GM12878 (cell line): ENCODE results near the gene RNF44. TPM values are rescaled to one million over a fixed set of nuclear protein-coding genes. Genes with fewer than 3 reads are reported as not detected.
A peak's percentile ranks its signal among the peaks of the same experiment; 100 is the strongest.

ENCODE experiments used
- ATAC-seq: fragments of 200-7000 bp; cut with Tn5 transposase; 3 replicates; pipeline ENCODE4 v1.9.1; 2020; ENCODE audit warnings: mild to moderate bottlenecking, moderate library complexity
- BruUV-seq: library from RNA; stranded (reverse); fragments of 400-500 nt; replicated peaks from 2 replicates; lab custom pipeline; 2021; lab: Mats Ljungman, UMichigan
- CTCF ChIA-PET: fragments of 300-600 bp; sonication (Branson Sonifier 250); formaldehyde crosslinking; extraction: SDS; loops from one replicate; lab custom pipeline; 2021; ENCODE audit warnings: inconsistent platforms; lab: Yijun Ruan, JAX
- POLR2A ChIA-PET: fragments of 350-600 bp; formaldehyde crosslinking; extraction: SDS; loops from one replicate; lab custom pipeline; 2021; ENCODE audit warnings: inconsistent platforms; lab: Charles Lee
- RAD21 ChIA-PET: fragments of 300-600 bp; sonication (Branson Sonifier 250); formaldehyde crosslinking; loops from one replicate; lab custom pipeline; 2023; ENCODE audit warnings: antibody characterized with exemption; ENCODE audit not compliant: unreplicated experiment; lab: Charles Lee
- SMC1A ChIA-PET: fragments of 300-600 bp; sonication (Branson Sonifier 250); formaldehyde crosslinking; loops from one replicate; lab custom pipeline; 2023; ENCODE audit not compliant: unreplicated experiment, uncharacterized antibody; lab: Charles Lee
- DNase-seq: peaks from one replicate; pipeline ENCODE4 v3.0.0-alpha.2; 2011; ENCODE audit warnings: low read depth, low spot score
- FAIRE-seq: peaks from 3 replicates; lab custom pipeline; 2011; peaks lifted over from hg19 to GRCh38; lab: Jason Lieb, UNC
- H2AFZ ChIP-seq: 2 replicates; pipeline ENCODE4 v1.6.0; 2011; ENCODE audit warnings: low read depth, low read length, control low read depth; ENCODE audit not compliant: control insufficient read depth
- H3K27ac ChIP-seq: 2 replicates; pipeline ENCODE4 v1.5.1; 2011; ENCODE audit warnings: control low read depth; ENCODE audit not compliant: control insufficient read depth, insufficient read depth
- H3K27me3 ChIP-seq, 2 experiments: replicated peaks in 1 of 2; 2 replicates each; pipeline versions ENCODE4 v1.6.0 to v1.6.1; 2011; ENCODE audit warnings: low read length in 1 of 2; ENCODE audit not compliant: control insufficient read depth in 2 of 2, insufficient read depth in 2 of 2
- H3K36me3 ChIP-seq, 2 experiments: 2 replicates each; pipeline ENCODE4 v1.5.1; 2011; ENCODE audit warnings: low read length in 1 of 2; ENCODE audit not compliant: control insufficient read depth in 2 of 2, insufficient read depth in 2 of 2
- H3K4me1 ChIP-seq: 2 replicates; pipeline ENCODE4 v1.6.1; 2011; ENCODE audit warnings: mild to moderate bottlenecking, low read length, moderate library complexity, mixed read lengths; ENCODE audit not compliant: control insufficient read depth, insufficient read depth
- H3K4me2 ChIP-seq: 2 replicates; pipeline ENCODE4 v1.6.0; 2011; ENCODE audit warnings: control low read depth; ENCODE audit not compliant: control insufficient read depth, insufficient read depth
- H3K4me3 ChIP-seq: fragments of 200-600 bp; sonication (generic); 2 replicates; pipeline ENCODE4 v1.5.1; 2016
- H3K79me2 ChIP-seq: 2 replicates; pipeline ENCODE4 v1.6.0; 2011; ENCODE audit warnings: low read length; ENCODE audit not compliant: control insufficient read depth, insufficient read depth
- H3K9ac ChIP-seq: 2 replicates; pipeline ENCODE4 v1.8.0; 2011; ENCODE audit warnings: low read length, control low read depth, mixed read lengths; ENCODE audit not compliant: control insufficient read depth, insufficient read depth
- H3K9me3 ChIP-seq: replicated peaks from 3 replicates; pipeline ENCODE4 v1.5.1; 2011; ENCODE audit warnings: mild to moderate bottlenecking, low read length; ENCODE audit not compliant: control insufficient read depth, insufficient read depth
- H4K20me1 ChIP-seq: 2 replicates; pipeline ENCODE4 v1.6.0; 2011; ENCODE audit not compliant: control insufficient read depth, insufficient read depth
- CEBPB ChIP-seq, 2 experiments: fragments of 150-350 bp in 1 of 2; IDR thresholded peaks; 2 replicates each; pipeline ENCODE4 v1.6.1; 2012 to 2014; ENCODE audit warnings: low read depth in 2 of 2, low read length in 2 of 2, borderline replicate concordance in 1 of 2, inconsistent platforms in 1 of 2
- MXI1 ChIP-seq: fragments of 150-350 bp; IDR thresholded peaks from 2 replicates; pipeline ENCODE4 v1.6.1; 2011; ENCODE audit warnings: low read depth, mild to moderate bottlenecking, inconsistent platforms, low read length, improper control_type of control experiment
- NKRF ChIP-seq: fragments of 450-650 bp; conservative IDR thresholded peaks from 2 replicates; pipeline ENCODE4 v1.6.1; 2017; ENCODE audit warnings: mild to moderate bottlenecking, moderate library complexity
- NR2F1 ChIP-seq: fragments of 450-650 bp; conservative IDR thresholded peaks from 2 replicates; pipeline ENCODE4 v1.6.1; 2017; ENCODE audit warnings: mild to moderate bottlenecking
- SPI1 ChIP-seq: IDR thresholded peaks from 2 replicates; pipeline ENCODE4 v1.6.1; 2011; ENCODE audit warnings: low read depth, mild to moderate bottlenecking, low read length, moderate library complexity, borderline replicate concordance; ENCODE audit not compliant: insufficient read depth
- STAT3 ChIP-seq: IDR thresholded peaks from 2 replicates; pipeline ENCODE4 v1.6.1; 2011; ENCODE audit warnings: low read depth, low read length, improper control_type of control experiment
- WGBS: methylation state at CpG from one replicate; pipeline ENCODE4 v1.1.6; 2016; ENCODE audit warnings: low lambda C conversion rate; ENCODE audit not compliant: insufficient replicate concordance, insufficient coverage; ENCODE audit errors: missing lambda C conversion rate; 5-methylcytosine and 5-hydroxymethylcytosine counted together
- in situ Hi-C: fragments of 300-500 bp; cut with MboI; formaldehyde crosslinking; loops from 9 replicates; pipeline ENCODE4 v1.14.3; 2018; ENCODE audit warnings: mixed read lengths
- intact Hi-C: fragments of 100-400 bp; cut with micrococcal nuclease; formaldehyde crosslinking; loops from one replicate; pipeline ENCODE4 v1.14.2; 2022; ENCODE audit not compliant: unreplicated experiment
- polyA plus RNA-seq, 11 experiments: library from polyadenylated mRNA; depleted of rRNA in 4 of 11; unstranded in 6 of 11; stranded (reverse) in 5 of 11; fragments of >200 nt; fragmentation: Nextera tagmentation in 4 of 11; fragmentation: Illumina TruSeq in 1 of 11; extraction: Ambion mirVana in 4 of 11; extraction: Trizol in 1 of 11; gene quantifications; 1 replicate in 1 of 11; 2 replicates in 10 of 11; pipeline versions ENCODE4 v1.2.1 to v1.2.3, GENCODE V29; 2011 to 2016; ENCODE audit warnings: inconsistent platforms in 2 of 11, missing spikeins in 2 of 11, low read depth in 1 of 11
- total RNA-seq, 4 experiments: library from RNA; depleted of rRNA in 3 of 4; stranded (reverse); fragments of >200 nt in 3 of 4; fragmentation: Illumina TruSeq in 1 of 4; extraction: Trizol in 1 of 4; gene quantifications; 2 replicates each; pipeline versions ENCODE4 v1.2.1 to v1.2.3, GENCODE V29; 2013 to 2021
- TF ChIP-seq, protein P1 (sequence below): fragments of 450-650 bp; IDR thresholded peaks from 2 replicates; pipeline ENCODE4 v1.6.1; 2016; ENCODE audit warnings: mild to moderate bottlenecking
- TF ChIP-seq, protein P2 (sequence below): fragments of 450-650 bp; IDR thresholded peaks from 2 replicates; pipeline ENCODE4 v1.6.1; 2017; ENCODE audit warnings: mild to moderate bottlenecking, moderate library complexity

Gene RNF44
- total and polyA plus RNA-seq, 10 of the 15 experiments (the other 5 are each of a cell fraction or from before 2014, with no cell fraction given), result 1.7 to 51.9 (median 7.9) TPM

DNA sequence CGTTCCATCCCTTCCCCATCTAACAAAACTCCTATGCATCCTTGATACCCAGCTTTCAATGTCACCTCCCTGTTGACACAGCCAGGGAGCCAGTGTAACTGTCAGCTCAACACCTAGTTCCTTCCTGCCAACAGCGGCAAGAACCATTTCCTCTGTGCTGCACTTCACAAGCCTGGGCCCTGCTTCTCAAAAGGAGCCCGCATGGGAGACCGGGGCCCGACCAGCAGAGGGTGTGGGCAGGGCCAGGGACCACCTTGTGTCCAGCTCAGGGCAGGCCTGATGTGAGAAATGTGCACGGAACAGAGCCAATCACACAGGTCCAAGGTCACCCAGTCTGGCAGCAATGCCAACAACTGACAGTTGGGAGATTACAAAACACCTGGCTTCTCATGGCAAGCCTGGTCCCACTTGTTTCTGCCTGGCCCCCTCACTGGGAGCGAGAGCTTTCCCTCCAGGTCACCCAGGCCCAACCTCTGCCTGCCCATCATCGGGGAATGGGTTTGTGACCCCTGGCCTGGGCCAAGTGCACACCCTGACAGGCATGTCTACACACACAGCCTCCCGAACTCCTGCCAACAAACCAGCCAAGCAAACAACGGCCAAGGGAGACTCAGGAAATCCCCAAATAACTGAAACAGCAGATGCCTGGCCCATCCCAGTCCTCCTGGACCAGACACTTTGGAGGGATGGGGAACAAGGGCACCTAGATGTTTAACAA lies 3.1 kb downstream of the RNF44 start:
- FAIRE-seq (peak; percentile 88), DNase-seq (no peak), ATAC-seq (peak; percentile 4; the same call in 1 of the 3 replicates)
- TF ChIP-seq NKRF (0 out of 2 replicates have a peak, but pooled peaks have one; percentile 37), MXI1 (0 out of 2 replicates have a peak, but pooled peaks have one; percentile 51), STAT3 (no peak), CEBPB (IDR thresholded peaks at IDR 0.05; ENCODE audit: borderline replicate concordance in 1 of 2, low read depth in 2 of 2, low read length in 2 of 2) (no peak), SPI1 (peak; percentile 40; the same call in 1 of the 2 replicates), NR2F1 (peak; percentile 35; the same call in 1 of the 2 replicates)
- TF ChIP-seq, protein P1, sequence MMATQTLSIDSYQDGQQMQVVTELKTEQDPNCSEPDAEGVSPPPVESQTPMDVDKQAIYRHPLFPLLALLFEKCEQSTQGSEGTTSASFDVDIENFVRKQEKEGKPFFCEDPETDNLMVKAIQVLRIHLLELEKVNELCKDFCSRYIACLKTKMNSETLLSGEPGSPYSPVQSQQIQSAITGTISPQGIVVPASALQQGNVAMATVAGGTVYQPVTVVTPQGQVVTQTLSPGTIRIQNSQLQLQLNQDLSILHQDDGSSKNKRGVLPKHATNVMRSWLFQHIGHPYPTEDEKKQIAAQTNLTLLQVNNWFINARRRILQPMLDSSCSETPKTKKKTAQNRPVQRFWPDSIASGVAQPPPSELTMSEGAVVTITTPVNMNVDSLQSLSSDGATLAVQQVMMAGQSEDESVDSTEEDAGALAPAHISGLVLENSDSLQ, result peak; percentile 7; the same call in 1 of the 2 replicates
- TF ChIP-seq, protein P2, sequence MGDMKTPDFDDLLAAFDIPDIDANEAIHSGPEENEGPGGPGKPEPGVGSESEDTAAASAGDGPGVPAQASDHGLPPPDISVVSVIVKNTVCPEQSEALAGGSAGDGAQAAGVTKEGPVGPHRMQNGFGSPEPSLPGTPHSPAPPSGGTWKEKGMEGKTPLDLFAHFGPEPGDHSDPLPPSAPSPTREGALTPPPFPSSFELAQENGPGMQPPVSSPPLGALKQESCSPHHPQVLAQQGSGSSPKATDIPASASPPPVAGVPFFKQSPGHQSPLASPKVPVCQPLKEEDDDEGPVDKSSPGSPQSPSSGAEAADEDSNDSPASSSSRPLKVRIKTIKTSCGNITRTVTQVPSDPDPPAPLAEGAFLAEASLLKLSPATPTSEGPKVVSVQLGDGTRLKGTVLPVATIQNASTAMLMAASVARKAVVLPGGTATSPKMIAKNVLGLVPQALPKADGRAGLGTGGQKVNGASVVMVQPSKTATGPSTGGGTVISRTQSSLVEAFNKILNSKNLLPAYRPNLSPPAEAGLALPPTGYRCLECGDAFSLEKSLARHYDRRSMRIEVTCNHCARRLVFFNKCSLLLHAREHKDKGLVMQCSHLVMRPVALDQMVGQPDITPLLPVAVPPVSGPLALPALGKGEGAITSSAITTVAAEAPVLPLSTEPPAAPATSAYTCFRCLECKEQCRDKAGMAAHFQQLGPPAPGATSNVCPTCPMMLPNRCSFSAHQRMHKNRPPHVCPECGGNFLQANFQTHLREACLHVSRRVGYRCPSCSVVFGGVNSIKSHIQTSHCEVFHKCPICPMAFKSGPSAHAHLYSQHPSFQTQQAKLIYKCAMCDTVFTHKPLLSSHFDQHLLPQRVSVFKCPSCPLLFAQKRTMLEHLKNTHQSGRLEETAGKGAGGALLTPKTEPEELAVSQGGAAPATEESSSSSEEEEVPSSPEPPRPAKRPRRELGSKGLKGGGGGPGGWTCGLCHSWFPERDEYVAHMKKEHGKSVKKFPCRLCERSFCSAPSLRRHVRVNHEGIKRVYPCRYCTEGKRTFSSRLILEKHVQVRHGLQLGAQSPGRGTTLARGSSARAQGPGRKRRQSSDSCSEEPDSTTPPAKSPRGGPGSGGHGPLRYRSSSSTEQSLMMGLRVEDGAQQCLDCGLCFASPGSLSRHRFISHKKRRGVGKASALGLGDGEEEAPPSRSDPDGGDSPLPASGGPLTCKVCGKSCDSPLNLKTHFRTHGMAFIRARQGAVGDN, result 0 out of 2 replicates have a peak, but pooled peaks have one; percentile 10
- Histone ChIP-seq H3K4me1 (peaks cover 49% of the 10 kb centered on the region), H3K27ac (peak overlapping the region; percentile 95), H3K27me3 (no peaks in the 10 kb centered on the region), H3K9me3 (no peaks in the 10 kb centered on the region), H3K4me3 (peak overlapping the region; percentile 99), H3K4me2 (peak overlapping the region; percentile 76), H3K9ac (peak overlapping the region; percentile 99), H4K20me1 (no peaks in the 10 kb centered on the region; the same call in 1 of the 2 replicates), H3K36me3 (peaks cover 8 to 25% of the 10 kb centered on the region in 2 experiments), H2AFZ (no peak overlapping the region), H3K79me2 (peaks cover 54% of the 10 kb centered on the region)
- no TSS peak for BruUV-seq
- under 1% methylated on average over 10 of the region's 10 CpGs for WGBS
- RAD21 ChIA-PET, result interaction anchor here (0.8 to 2.6 kb wide), 3 partner anchors 9 to 86 kb away, joined by 3 to 6 read pairs (median 3); partner anchors contain the start of gene FAF2
- CTCF ChIA-PET, result interaction anchor here (0.6 to 3.2 kb wide), 9 partner anchors 9 to 833 kb away, joined by 3 to 19 read pairs (median 3); partner anchors contain the start of genes CLTB, FAF2 and TSPAN17
- in situ Hi-C loops (no loop called here), intact Hi-C loops (loop anchor here (10.0 kb wide), 2 partner anchors 149 to 1581 kb away; partner anchors contain the start of genes HIGD2A, N4BP3 and NOP16)
- POLR2A ChIA-PET, result interaction anchor here (0.7 to 3.3 kb wide), 4 partner anchors 10 to 174 kb away, joined by 3 to 9 read pairs (median 4); partner anchors contain the start of gene CLTB
- SMC1A ChIA-PET, result interaction anchor here (1.0 to 1.7 kb wide), 2 partner anchors 8 to 11 kb away, joined by 4 to 7 read pairs; no protein-coding TSS in a partner anchor
